Common myeloid progenitor, CD34-positive (primary cell): ENCODE measurements around the gene SMAP1.
A peak's percentile ranks its signal among the peaks of the same experiment; 100 is the strongest.

Experiments used
- CTCF ChIA-PET: fragments of 350-600 bp; sonication (Branson Sonifier 250); formaldehyde crosslinking; loops from one replicate; lab custom pipeline; 2021; ENCODE audit warnings: antibody characterized with exemption; lab: Charles Lee
- POLR2A ChIA-PET: fragments of 350-600 bp; sonication (Branson Sonifier 250); formaldehyde crosslinking; loops from one replicate; lab custom pipeline; 2021; ENCODE audit warnings: antibody characterized with exemption; lab: Charles Lee
- DNase-seq, 3 donors: peaks; one replicate each; pipeline versions ENCODE4 v3.0.0 to v3.0.0-alpha.2; 2013
- H3K27ac ChIP-seq, 2 experiments: 1 replicate in 1 of 2; 2 replicates in 1 of 2; pipeline ENCODE4 v1.7.0; 2013; ENCODE audit warnings: inconsistent platforms in 2 of 2, low read length in 2 of 2, mild to moderate bottlenecking in 2 of 2, low read depth in 1 of 2, moderate library complexity in 1 of 2; ENCODE audit not compliant: severe bottlenecking in 2 of 2, insufficient read depth in 1 of 2, poor library complexity in 1 of 2
- H3K27me3 ChIP-seq, 5 experiments: replicated peaks in 2 of 5; 1 replicate in 3 of 5; 2 replicates in 2 of 5; pipeline versions ENCODE4 v1.6.1 to v1.7.0; 2013; ENCODE audit warnings: low read length in 4 of 5, mild to moderate bottlenecking in 2 of 5, moderate library complexity in 2 of 5, inconsistent platforms in 1 of 5; ENCODE audit not compliant: insufficient read depth in 5 of 5, control insufficient read depth in 4 of 5
- H3K36me3 ChIP-seq, 4 experiments: 1 replicate in 2 of 4; 2 replicates in 2 of 4; pipeline versions ENCODE4 v1.6.1 to v1.7.0; 2013; ENCODE audit warnings: low read length in 3 of 4, control low read depth in 1 of 4, mild to moderate bottlenecking in 1 of 4; ENCODE audit not compliant: control insufficient read depth in 4 of 4, insufficient read depth in 4 of 4
- H3K4me1 ChIP-seq, 4 experiments: 1 replicate in 3 of 4; 2 replicates in 1 of 4; pipeline versions ENCODE4 v1.6.1 to v1.7.1; 2013; ENCODE audit warnings: low read length in 3 of 4, mild to moderate bottlenecking in 3 of 4, control low read depth in 1 of 4, inconsistent platforms in 1 of 4, moderate library complexity in 1 of 4; ENCODE audit not compliant: control insufficient read depth in 4 of 4, insufficient read depth in 4 of 4; ENCODE audit errors: control extremely low read depth in 1 of 4
- H3K4me3 ChIP-seq, 7 experiments: 1 replicate in 4 of 7; 2 replicates in 3 of 7; pipeline versions ENCODE4 v1.5.1 to v1.7.0; 2013; ENCODE audit warnings: mild to moderate bottlenecking in 7 of 7, low read length in 6 of 7, moderate library complexity in 6 of 7, inconsistent platforms in 2 of 7, low read depth in 2 of 7, control low read depth in 1 of 7; ENCODE audit not compliant: insufficient read depth in 4 of 7, control insufficient read depth in 1 of 7; ENCODE audit errors: extremely low read depth in 1 of 7
- H3K9me3 ChIP-seq, 5 experiments: 1 replicate in 4 of 5; 2 replicates in 1 of 5; pipeline versions ENCODE4 v1.6.1 to v1.7.1; 2013; ENCODE audit warnings: low read length in 4 of 5, mild to moderate bottlenecking in 2 of 5, inconsistent platforms in 1 of 5, low read depth in 1 of 5, moderate library complexity in 1 of 5; ENCODE audit not compliant: control insufficient read depth in 4 of 5, insufficient read depth in 2 of 5; ENCODE audit errors: control extremely low read depth in 1 of 5
- WGBS: methylation state at CpG from one replicate; pipeline ENCODE4 v1.1.5; 2013; ENCODE audit not compliant: insufficient coverage; 5-methylcytosine and 5-hydroxymethylcytosine counted together

Gene SMAP1

GRCh38 chr6:70831427-70831826 lies 163.7 kb downstream of the SMAP1 start:
- no peaks in the 10 kb centered on the region for H3K9me3 ChIP-seq
- 100% methylated on average over 2 of the region's 3 CpGs for WGBS
- no peaks in the 10 kb centered on the region for H3K27me3 ChIP-seq
- ChIA-PET CTCF (no interaction called here), POLR2A (interaction anchor here (0.6 kb wide), 1 partner anchor 155 kb away, joined by 3 read pairs; no protein-coding TSS in a partner anchor)
- DNase-seq, result no peak
- no peak overlapping the region for H3K4me3 ChIP-seq
- H3K27ac ChIP-seq, result no peak overlapping the region
- no peaks in the 10 kb centered on the region for H3K4me1 ChIP-seq
- peaks cover 0 to 2% (median 0%) of the 10 kb centered on the region in 4 experiments for H3K36me3 ChIP-seq

- Histone ChIP-seq H3K9me3 (no peaks in the 10 kb centered on the region), H3K27ac (no peak overlapping the region), H3K4me3 (no peak overlapping the region), H3K27me3 (no peaks in the 10 kb centered on the region), H3K4me1 (no peaks in the 10 kb centered on the region), H3K36me3 (peaks cover 0 to 2% (median 0%) of the 10 kb centered on the region in 4 experiments)
- WGBS, result no CpG with 5 or more reads among the region's 2 CpGs
- DNase-seq, result no peak
- POLR2A ChIA-PET, result no interaction called here
- CTCF ChIA-PET, result no interaction called here
Measured at GRCh38 chr6:70834520-70834919, 166.8 kb downstream of the SMAP1 start.

GRCh38 chr6:70838907-70839285 lies 171.2 kb downstream of the SMAP1 start:
- no peaks in the 10 kb centered on the region for H3K27me3 ChIP-seq
- no peaks in the 10 kb centered on the region for H3K9me3 ChIP-seq
- no peak overlapping the region for H3K4me3 ChIP-seq
- POLR2A ChIA-PET, result no interaction called here
- no peak for DNase-seq
- peaks cover 0 to 4% (median 0%) of the 10 kb centered on the region in 4 experiments for H3K4me1 ChIP-seq
- WGBS, result no CpG with 5 or more reads among the region's 2 CpGs
- no peak overlapping the region for H3K27ac ChIP-seq
- CTCF ChIA-PET, result interaction anchor here (1.1 kb wide), 1 partner anchor 9 kb away, joined by 3 read pairs; no protein-coding TSS in a partner anchor
- H3K36me3 ChIP-seq, result no peaks in the 10 kb centered on the region

- CTCF ChIA-PET, result interaction anchor here (1.1 kb wide), 1 partner anchor 8 kb away, joined by 3 read pairs; no protein-coding TSS in a partner anchor
- H3K9me3 ChIP-seq, result no peaks in the 10 kb centered on the region
- no peak overlapping the region for H3K27ac ChIP-seq
- H3K4me1 ChIP-seq, result peaks cover 0 to 4% (median 0%) of the 10 kb centered on the region in 4 experiments
- H3K36me3 ChIP-seq, result no peaks in the 10 kb centered on the region
- H3K4me3 ChIP-seq, result no peak overlapping the region
- WGBS, result 97% methylated on average over 3 of the region's 7 CpGs
- DNase-seq, result peak in 2 of 3 donors; percentile 28 to 49
- POLR2A ChIA-PET, result no interaction called here
- no peaks in the 10 kb centered on the region for H3K27me3 ChIP-seq
Measured at GRCh38 chr6:70839286-70840266, 171.9 kb downstream of the SMAP1 start.

- Histone ChIP-seq H3K27me3 (no peaks in the 10 kb centered on the region), H3K9me3 (no peaks in the 10 kb centered on the region), H3K4me1 (peaks cover 0 to 4% (median 0%) of the 10 kb centered on the region in 4 experiments), H3K27ac (no peak overlapping the region), H3K36me3 (no peaks in the 10 kb centered on the region), H3K4me3 (no peak overlapping the region)
- WGBS, result 100% methylated on average over 2 of the region's 8 CpGs
- CTCF ChIA-PET, result interaction anchor here (1.1 kb wide), 1 partner anchor 15 kb away, joined by 3 read pairs; no protein-coding TSS in a partner anchor
- DNase-seq, result no peak
- POLR2A ChIA-PET, result no interaction called here
Measured at GRCh38 chr6:70841112-70841511, 173.4 kb downstream of the SMAP1 start.

GRCh38 chr6:70842541-70842940 lies 174.9 kb downstream of the SMAP1 start:
- POLR2A ChIA-PET, result no interaction called here
- no peaks in the 10 kb centered on the region for H3K9me3 ChIP-seq
- H3K4me3 ChIP-seq, result no peak overlapping the region
- peaks cover 0 to 5% (median 4%) of the 10 kb centered on the region in 4 experiments for H3K36me3 ChIP-seq
- H3K4me1 ChIP-seq, result peaks cover 0 to 4% (median 0%) of the 10 kb centered on the region in 4 experiments
- H3K27me3 ChIP-seq, result no peaks in the 10 kb centered on the region
- CTCF ChIA-PET, result interaction anchor here (0.6 kb wide), 1 partner anchor 1065 kb away, joined by 4 read pairs; no protein-coding TSS in a partner anchor
- no peak overlapping the region for H3K27ac ChIP-seq
- WGBS, result 98% methylated on average over 8 of the region's 8 CpGs
- DNase-seq, result no peak
